Stomach (tissue), 4 donors: ENCODE data around the gene CREG1.

Source experiments
- EP300 ChIP-seq: sonication (generic); formaldehyde crosslinking; IDR thresholded peaks from one replicate; pipeline ENCODE4 v1.6.1; 2017; ENCODE audit warnings: antibody characterized with exemption
- POLR2A ChIP-seq, 4 donors: fragments of 450-650 bp; IDR thresholded peaks; one replicate each; pipeline ENCODE4 v1.6.1; 2016; ENCODE audit warnings: antibody characterized with exemption in 4 of 4, control low read depth in 2 of 4, mild to moderate bottlenecking in 1 of 4, moderate library complexity in 1 of 4
- POLR2AphosphoS5 ChIP-seq, 3 donors: sonication (generic); formaldehyde crosslinking; IDR thresholded peaks; one replicate each; pipeline ENCODE4 v1.6.1; 2016; ENCODE audit warnings: antibody characterized with exemption in 3 of 3
- TF ChIP-seq, protein P1 (sequence below), 7 experiments: fragments of 450-650 bp in 4 of 7; fragments of 200-600 bp in 3 of 7; sonication (generic) in 3 of 7; IDR thresholded peaks; one replicate each; pipeline ENCODE4 v1.5.1; 2016 to 2019; ENCODE audit warnings: antibody characterized with exemption in 7 of 7, control low read depth in 2 of 7, mild to moderate bottlenecking in 1 of 7

DNA sequence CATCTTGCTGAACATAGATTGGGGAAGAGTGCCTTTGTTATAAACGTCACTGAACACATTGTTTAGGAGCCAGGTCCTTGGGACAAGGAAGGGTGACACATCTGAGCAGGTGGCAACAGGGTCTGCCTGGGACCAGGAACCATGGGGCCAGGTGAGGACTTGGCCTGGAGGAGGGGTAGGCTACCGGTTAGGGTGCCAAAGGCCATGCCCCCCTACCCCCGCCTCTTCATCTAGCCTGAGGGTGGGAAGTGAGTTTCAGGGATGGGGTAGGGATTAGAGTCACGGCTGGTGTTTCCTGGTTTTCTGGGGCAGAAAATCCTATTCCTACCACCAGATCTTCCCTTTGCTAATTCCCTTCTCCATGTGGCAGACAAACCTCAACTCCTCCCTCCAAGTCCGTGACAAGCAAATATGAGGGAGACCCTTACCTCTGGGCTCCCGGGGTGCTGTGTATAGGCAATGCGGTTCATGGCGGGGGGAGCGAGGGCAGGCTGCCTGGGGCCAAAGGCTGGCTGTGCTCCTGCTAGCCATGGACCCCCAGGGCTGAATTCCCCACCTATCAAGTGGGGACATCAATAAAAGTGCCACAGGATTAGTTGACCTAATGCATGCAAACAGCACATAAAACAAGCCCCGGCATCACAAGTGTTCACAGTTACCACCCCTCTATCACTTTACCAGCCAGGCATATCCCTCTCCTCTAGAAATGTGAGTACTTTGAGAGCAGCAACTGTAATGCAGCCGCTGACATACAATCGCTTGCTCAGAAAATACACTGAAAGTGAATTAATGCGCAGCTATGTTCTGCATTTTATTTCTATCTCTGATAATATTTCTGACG is 49.7 kb downstream of the CREG1 start:
- TF ChIP-seq, protein P1, sequence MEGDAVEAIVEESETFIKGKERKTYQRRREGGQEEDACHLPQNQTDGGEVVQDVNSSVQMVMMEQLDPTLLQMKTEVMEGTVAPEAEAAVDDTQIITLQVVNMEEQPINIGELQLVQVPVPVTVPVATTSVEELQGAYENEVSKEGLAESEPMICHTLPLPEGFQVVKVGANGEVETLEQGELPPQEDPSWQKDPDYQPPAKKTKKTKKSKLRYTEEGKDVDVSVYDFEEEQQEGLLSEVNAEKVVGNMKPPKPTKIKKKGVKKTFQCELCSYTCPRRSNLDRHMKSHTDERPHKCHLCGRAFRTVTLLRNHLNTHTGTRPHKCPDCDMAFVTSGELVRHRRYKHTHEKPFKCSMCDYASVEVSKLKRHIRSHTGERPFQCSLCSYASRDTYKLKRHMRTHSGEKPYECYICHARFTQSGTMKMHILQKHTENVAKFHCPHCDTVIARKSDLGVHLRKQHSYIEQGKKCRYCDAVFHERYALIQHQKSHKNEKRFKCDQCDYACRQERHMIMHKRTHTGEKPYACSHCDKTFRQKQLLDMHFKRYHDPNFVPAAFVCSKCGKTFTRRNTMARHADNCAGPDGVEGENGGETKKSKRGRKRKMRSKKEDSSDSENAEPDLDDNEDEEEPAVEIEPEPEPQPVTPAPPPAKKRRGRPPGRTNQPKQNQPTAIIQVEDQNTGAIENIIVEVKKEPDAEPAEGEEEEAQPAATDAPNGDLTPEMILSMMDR (IDR thresholded peaks at IDR 0.05): no peak
- TF ChIP-seq POLR2AphosphoS5 (IDR thresholded peaks at IDR 0.05): no peak
- no peak for TF ChIP-seq POLR2A (IDR thresholded peaks at IDR 0.05)
- TF ChIP-seq EP300: no peak
